DLD1 (cell line): ENCODE data around the gene LPP.

Source experiments
- in situ Hi-C: cut with HindIII; loops from 2 replicates; pipeline ENCODE4 v1.10.0; 2017; ENCODE audit warnings: low sequenced_read_pairs

Gene LPP

DNA sequence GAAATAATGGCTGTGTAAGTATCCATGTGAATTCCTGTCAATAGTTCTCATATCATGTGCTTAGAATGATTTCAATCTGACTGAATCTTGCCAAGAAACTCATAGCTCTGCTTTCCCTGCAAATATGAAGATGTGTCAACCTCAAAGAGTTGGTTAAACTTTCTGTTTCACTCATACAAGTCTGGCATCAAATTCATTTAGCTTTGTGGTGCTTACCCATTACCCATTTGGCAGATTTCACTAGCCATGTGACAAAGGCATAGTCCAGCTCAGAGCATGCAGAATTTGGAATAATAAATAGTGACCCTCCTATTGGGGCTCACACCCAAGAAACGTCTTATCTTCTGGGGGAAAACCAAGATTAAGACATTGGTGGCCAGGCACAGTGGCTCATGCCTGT lies 761.2 kb downstream of the LPP start:
- in situ Hi-C loops, result no loop called here

DNA sequence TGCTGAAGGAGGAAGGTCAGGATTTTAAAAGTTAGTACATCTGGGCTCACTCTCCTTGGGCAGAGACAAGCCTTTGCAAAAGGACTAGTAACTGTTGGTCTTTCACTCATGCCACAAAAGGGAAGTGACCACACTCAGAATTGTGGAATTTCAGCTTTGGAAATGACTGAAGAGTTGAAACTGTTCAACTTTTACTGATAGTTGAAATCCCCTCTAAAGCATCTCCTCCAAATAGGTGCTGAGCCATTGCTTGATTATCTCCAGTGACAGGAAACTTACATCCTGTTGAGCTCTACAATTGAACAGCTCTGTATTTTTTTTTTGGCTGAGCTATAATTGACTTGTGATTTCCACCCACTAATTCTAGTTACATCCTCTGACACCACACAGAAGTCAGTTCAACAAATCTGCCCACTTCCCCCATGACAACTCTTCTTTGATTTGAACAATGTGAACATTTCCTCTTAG lies 763.0 kb downstream of the LPP start:
- in situ Hi-C loops, result no loop called here

DNA sequence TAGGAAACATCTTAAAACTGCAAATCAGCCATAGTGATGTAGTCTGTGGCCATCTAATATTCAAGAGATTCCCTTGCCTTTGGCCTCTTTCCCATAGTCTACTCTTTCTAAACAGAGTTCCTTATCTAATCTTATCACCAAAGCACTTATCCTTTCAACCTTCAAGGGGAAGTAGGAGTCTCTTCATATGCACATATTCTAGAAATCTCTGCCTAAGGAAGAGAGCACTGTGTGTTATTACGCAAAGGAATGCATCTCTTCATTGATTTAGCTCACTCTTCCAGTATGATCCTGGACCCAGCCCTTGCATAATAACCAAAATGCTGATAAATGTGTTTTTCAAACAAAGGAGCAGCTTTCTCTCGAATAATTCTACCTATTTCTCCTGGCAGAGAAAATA lies 764.1 kb downstream of the LPP start:
- in situ Hi-C loops, result no loop called here

DNA sequence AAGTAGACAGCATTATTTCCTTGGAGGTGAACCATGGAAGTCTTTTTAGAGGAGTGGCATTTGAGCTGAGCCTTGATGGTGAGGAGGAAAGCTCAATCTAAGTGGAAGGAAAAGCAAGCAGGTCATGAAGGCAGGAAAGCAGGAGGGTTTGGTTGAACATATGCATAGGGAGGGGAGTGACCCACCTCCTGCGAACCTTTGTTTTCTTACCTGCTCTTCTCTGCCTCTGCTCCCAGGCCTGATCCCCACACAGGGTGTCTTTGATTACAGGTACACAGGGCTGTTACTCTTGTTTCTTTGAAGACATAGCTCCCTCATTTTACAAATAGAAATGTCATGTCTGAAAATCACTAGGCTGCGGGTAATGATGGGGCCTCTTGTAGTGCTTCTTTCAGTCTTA lies 769.7 kb downstream of the LPP start:
- in situ Hi-C loops, result no loop called here

DNA sequence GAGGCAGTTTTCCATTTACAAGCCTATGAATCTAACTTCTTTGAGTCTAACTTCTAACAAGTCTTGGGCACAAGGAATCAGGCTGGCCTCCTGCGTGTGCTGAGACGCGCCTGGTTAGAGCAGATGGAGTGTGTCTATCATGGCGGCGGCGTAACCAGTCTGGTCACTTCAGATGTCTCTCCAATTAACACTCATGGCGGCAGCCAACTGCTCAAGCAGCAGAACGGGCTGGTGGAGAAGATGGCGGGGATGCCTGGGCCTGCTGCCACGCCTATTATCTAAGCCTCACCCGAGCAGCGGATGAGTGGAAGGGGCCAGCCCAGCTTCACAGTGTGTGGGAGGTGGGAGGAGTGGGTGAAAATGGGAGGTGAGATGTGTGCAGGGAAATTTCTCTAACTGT lies 771.4 kb downstream of the LPP start:
- in situ Hi-C loops, result no loop called here

DNA sequence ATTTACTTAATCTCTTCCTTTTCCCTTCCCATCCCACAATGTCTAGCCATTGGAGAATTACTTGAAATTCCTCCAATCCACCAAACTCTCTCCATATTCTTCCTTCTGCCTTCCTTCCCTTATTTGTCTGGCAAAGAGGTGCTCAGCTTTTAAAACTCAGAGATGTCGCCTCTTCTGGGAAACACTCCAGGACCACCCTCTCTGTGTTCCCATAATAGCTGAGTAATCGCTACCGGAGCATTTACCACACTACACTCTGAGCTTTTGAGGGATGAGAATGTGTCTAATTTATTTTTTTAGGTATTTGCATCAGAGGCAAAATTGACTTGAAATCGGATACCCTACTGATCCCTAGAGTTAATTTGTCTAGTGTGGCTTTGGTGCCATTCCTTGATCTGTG lies 772.2 kb downstream of the LPP start:
- in situ Hi-C loops, result no loop called here

DNA sequence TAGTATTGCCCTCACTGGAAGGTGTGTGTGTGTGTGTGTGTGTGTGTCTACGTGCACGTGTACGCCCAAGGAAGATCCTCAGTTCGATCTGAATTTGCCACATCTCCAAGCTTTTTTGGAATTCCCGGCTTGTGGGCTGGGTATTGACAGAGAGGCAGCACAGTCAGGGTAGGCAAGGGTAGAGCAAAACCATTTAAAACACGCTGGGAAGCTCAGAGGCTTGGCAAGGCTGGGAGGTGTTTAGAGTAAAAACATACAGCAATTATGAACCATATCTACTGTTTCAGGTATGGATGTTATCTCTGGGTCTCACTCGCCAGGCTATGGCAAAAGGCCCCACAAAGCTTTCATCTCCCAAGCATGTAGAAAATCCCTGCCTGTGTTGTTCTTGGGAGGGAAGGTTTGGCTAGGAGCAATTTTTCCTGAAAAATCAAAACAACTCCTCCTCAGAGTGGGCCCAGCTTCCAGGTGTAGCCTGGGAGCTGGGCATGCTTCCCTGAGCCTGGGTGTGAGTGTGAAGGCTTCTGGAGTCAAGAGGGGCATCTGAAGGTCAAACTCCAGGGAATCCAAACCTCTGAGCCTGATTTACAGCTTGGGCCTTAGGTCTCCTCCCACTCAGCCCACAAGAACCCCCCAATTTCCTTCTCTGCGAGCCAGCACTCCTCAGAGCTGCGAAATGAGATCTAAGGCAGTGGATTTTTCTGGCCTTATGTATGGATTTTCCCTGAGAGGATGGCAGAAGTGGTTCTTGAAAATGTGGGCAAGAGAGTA lies 773.0 kb downstream of the LPP start:
- in situ Hi-C loops, result no loop called here

DNA sequence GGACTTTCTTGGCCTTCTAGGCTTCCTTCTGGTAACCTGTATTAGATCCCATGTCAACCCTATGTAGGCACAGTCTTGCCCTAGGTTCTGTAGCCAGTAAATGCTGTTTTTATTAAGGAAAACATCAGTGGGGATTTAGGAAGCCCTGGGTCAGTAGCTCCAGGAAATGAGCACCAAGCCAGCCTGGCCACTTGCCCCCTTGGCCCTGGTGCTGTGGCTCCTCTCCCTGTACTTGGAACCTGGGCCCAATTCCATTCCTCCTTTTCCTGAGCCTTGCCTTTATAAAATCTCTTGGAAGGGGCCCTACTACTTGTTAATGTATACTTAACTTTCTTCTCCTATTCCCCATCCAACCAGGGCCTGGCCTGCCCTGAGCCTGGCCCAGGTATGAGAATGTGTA lies 774.0 kb downstream of the LPP start:
- in situ Hi-C loops, result no loop called here

DNA sequence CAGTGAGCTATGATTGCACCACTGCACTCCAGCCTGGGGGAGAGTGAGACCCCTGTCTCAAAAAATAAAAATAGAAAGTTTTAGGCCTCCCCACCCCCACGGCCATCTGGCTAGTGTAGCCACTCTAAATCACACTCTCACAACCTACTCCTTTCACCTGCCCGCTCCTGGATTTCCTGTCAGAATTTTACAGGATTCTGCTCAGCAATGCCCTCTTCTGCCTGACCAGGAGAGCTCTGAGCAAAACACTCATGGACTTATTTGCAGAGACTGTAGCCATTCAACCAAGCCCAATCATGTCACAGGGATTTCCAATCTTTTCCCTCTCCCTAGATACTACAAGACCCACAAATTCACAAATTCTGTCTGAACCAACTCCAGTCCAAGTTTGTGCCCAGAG lies 775.2 kb downstream of the LPP start:
- in situ Hi-C loops, result no loop called here

DNA sequence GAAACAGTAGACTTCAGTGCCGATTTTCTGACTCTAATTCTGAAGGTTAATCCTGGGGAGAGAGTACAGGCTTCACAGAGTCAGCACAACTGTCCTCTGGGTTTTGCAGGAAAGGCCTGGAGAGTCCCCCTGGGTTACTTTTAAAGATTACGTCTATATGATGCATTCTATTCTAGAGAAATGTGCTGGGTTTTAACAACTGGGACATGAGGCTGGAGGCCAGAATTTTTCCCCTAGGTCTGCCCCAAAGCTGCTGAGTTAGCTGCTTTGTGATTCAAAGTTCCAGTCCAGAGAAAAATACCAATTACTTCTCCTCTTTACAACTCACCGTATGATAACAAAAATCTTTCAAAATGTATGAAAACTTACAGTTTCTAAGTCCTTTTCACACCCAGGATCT lies 777.1 kb downstream of the LPP start:
- in situ Hi-C loops, result no loop called here

DNA sequence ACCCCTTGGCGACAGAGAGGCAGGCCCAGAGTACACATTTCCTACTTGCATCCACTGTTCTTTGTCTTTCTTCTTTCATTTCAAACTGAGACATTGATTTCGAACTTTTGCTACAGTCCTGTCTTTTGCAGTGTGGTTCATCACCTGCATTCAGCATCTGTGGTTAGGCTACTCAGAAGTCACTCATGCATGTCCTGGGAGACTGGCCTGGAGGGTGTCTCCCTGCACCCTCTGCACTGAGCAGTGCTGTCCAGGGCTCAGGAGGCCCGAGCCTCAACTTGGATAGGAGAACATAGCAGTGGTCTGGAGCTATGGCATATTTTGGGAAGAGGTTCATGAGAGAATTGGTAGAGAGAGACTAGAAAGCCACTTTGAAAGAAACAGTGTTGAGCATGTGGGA lies 777.6 kb downstream of the LPP start:
- in situ Hi-C loops, result no loop called here

DNA sequence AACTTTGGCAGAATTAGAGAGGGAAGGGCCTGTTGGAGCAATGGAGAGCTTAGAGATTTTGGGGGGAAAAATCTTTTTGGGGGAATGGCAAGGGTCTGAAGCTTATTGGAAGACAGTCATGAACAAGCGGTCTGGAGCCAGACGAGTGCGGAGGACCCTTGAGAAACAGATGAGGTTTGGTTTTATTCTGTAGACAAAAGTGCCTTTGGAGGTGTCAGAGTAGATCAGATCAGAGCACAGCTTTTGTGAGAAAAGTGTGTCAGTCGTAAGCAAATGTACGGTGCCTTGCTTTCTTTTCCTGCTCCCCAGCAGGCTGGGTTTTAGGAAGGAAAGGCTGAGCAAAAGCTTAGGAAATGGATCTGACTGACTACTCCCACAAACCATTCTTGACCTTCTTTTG lies 781.0 kb downstream of the LPP start:
- in situ Hi-C loops, result no loop called here

DNA sequence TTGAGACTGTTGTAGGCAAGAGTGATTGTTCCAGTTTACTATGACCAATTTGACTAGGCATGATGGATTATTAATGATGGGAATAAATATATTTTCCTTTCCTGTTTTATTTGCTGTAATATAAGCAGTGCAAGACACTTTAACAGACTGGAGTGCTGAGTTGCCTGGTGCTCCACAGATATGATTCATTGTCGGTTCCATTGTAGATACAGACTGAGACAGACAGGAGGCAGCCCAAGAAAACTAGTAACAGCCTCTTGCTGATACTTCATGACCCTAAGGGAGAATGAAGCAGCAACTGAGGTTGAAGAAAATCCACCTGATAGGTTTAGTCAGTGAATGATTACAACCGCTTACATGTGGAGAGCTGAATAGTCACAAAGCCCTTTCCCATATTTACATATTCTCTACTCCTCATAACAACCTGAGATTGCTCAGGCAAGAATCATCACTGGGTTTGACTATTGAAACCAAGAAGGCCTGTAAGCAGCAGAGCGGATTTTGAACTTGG lies 782.7 kb downstream of the LPP start:
- in situ Hi-C loops, result no loop called here

DNA sequence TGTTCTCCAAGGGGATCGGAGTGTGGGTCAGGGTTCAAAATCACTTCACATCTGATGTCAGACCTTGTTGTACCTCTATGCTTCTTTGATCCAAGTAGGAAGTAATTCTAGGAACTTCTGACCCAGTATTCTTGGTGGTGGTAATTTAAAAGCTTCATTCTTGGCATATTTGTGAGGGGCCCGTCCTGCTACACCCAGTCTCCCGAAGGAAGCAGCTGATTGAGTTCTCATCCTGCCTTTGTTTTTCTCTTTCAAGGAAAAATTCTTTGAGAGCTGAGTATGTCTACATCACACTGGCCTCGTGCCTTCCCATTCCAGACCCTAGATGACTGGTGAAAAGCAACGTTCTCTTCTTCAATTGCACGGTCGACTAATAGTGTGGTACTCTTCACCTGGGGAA lies 783.4 kb downstream of the LPP start:
- in situ Hi-C loops, result no loop called here

DNA sequence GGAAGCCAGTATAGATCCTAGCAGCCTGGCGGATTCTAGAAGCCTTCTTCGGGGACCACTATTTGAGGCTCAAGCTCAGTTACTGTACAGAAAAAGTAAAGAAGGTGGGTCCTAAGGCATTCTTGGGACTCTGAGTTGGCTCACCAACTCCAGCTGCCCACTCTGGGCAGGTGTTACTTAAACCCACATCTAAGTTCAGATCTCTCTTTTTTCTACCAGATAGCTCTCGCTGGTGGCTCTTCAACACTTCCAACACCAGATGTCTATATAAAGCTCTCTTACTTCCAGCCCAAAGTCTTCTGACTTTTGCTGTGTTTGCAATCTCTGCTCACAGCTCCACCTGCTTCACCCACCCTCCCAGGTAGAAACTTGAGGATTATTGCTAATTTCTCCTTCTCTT lies 785.0 kb downstream of the LPP start:
- in situ Hi-C loops, result no loop called here

DNA sequence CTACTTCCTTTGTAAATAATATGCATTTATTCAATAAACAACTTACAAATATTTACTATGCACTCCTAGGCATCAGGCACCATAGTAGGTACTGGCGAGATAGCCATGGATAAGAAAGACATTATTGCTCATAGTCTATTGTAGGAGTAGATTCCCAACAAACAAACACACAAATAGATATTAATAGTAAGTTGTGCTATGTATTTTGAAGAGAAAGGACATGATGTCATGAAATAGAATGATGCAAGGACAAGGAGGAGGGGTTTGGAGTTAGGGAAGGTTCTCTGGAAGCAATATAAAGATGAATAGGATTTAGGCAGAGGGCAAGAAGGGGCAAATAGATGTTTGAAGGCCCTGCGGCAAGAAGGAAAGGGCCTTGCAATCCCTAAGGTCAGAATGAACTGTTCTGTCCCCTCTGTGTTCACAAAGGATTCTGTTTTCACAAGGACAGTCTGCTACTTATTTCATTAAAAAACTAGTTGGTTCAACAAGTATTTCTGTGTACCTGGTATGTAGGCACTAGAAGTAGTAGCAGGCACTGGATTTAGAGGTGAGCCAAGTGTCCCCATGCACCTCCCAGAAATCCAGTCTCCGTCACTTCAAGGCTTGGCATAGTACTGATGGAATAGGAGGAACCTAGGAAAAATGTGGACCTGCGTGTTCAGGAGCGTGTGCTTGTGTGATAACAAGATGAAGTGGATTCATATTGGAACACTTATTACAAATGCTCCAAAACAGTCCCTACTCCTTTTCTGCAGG lies 786.0 kb downstream of the LPP start:
- in situ Hi-C loops, result no loop called here
